HG02610 (cell line): ENCODE results near the gene HSD17B1.
"Not testable (repeated sequence)": the region's sequence is repeated elsewhere in the genome, so short reads cannot be mapped to it uniquely, and the experiment has no call there.

ENCODE experiments used
- ATAC-seq: cut with Tn5 transposase; IDR thresholded peaks from one replicate; pipeline ENCODE4 v1.9.1; 2021; ENCODE audit warnings: mild to moderate bottlenecking, moderate library complexity; ENCODE audit not compliant: unreplicated experiment

The HSD17B1 gene

DNA sequence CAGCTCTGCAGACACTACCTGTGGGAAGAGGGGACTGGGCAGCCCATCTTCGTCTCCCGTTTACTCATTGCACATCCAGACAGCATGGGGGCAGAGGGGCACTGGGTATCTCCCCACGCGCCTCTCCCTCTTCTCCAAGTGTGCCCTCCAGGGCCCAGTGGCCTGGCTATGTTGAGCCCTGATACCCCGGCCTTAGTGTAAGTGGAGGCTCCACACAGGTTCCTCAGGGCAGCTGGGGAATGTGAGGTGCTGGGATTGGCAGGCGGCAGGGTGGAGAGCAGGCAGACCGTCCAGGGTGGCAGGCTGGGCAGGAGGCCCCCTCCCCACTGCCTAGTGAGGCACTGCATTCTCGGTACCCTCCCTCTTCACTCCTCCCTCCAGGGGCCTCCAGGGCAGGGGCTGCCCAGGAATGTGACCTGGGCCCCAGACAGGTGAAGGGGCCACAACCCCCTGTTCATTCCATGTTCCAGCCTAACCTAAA lies 29.9 kb upstream of the HSD17B1 start:
- ATAC-seq = no peak

DNA sequence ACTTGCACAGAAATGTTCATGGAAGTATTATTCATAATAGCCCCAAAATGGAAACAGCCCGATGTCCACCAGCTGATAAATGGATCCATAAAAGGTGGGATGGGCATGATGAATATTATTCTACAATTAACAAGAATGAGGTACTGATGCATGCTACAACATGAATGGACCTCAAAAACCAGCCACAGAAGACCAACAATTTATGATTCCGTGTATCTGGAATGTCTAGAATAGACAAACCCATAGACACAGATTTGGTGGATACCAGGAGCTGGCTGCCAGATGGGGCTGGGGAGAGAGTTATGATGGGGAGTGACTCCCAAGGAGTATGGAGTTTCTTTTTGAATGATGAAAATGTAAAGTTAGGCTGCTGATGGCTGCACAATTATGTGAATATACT lies 27.5 kb upstream of the HSD17B1 start:
- no peak for ATAC-seq

DNA sequence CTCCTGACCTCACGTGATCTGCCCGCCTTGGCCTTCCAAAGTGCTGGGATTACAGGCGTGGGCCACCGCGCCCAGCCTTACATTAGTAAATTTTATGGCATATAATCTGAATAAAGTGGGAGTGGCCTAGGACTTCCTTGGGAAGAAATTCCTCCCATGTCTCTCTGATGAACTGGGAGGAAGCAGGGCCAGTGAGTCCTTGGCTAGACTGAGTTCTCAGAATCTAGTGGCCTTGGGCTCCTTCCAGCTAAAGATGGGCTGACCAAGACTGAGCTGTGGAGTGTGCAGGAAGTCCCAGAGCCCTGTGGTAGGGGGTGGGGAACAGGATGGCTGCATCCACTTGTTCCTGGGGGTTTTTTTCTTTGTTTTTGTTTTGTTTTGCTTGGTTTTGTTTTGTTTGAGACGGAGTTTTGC lies 26.7 kb upstream of the HSD17B1 start:
- ATAC-seq = no peak

DNA sequence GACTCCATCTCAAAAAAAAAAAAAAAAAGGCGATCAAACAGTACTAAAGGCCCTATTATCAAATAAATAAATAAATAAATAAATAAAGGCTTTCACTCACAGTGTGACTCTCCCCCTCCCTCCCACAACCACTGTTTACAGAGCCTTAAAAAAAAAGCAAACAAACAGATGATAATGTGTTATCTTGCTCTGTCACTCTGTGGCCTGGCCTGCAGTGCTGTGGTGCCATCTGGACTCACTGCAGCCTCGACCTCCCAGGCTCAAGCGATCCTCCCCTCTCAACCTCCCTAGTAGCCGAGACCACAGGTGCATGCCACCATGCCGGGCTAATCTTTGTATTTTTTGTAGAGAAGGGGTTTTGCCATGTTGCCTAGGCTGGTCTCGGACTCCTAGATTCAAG lies 24.8 kb upstream of the HSD17B1 start:
- no peak for ATAC-seq

DNA sequence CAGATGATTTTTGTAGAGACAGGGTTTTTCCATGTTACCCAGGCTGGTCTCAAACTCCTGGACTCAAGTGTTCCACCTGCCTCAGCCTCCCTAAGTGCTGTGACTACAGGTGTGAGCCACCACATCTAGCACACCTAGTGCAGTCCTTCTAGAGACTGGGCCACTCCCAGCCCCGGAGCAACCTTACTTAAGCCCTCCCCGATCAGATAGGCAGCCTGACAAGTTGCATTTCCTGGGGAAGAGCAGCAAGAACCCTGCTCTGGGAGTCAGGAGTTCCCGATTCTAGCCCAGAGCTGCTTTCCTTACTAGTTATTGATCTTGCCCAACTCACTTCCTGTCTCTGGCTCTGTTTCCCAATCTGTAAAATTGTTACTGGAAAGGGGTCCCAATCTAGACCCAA lies 23.7 kb upstream of the HSD17B1 start:
- no peak for ATAC-seq

DNA sequence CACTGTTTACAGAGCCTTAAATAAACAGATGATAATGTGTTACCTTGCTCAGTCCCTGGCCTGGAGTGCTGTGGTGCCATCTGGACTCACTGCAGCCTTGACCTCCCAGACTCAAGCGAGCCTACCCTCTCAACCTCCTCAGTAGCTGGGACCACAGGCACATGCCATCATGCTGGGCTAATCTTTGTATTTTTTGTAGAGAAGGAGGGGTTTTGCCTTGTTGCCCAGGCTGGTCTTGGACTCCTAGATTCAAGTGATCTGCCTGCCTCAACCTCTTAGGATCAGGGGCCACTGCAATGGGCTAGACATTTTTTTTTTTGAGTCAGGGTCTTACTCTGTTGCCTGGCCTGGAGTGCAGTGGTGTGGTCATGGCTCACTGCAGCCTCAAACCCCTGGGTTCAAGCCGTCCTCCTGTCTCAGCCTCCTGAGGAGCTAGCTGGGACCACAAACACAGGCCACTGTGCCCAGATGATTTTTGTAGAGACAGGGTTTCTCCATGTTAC lies 21.7 kb upstream of the HSD17B1 start:
- no peak for ATAC-seq

DNA sequence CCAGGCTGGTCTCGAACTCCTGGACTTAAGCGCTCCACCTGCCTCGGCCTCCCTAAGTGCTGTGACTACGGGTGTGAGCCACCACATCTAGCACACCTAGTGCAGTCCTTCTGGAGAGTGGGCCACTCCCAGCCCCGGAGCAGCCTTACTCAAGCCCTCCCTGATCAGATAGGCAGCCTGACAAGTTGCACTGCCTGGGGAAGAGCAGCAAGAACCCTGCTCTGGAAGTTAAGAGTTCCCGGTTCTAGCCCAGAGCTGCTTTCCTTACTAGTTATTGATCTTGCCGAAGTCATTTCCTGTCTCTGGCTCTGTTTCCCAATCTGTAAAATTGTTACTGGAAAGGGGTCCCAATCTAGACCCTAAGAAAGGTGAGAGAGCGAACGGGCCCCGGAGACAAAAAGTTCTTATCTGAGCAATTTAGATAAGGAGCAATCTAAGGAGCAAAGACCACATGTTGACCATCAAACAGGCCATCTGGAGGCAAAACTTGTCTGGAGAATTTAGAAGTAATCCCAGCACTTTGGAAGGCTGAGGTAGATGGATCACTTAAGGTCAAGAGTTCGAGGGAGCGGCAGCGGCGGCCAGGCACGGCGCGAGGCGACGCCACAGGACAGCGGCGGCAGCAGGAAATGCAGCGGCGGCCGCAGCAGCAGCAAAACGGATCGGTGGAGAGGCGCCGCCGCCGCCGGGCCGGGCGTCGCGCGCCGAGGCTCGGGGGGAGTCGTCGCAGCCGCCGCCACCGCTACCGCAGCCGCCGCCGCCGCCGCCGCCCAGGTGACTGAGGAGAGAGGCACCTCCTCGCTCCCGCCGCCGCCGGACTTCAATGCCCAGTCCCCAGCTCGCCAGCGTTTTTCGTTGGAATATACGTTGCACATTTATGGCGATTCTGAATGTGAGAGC lies 21.0 kb upstream of the HSD17B1 start:
- ATAC-seq = no peak

DNA sequence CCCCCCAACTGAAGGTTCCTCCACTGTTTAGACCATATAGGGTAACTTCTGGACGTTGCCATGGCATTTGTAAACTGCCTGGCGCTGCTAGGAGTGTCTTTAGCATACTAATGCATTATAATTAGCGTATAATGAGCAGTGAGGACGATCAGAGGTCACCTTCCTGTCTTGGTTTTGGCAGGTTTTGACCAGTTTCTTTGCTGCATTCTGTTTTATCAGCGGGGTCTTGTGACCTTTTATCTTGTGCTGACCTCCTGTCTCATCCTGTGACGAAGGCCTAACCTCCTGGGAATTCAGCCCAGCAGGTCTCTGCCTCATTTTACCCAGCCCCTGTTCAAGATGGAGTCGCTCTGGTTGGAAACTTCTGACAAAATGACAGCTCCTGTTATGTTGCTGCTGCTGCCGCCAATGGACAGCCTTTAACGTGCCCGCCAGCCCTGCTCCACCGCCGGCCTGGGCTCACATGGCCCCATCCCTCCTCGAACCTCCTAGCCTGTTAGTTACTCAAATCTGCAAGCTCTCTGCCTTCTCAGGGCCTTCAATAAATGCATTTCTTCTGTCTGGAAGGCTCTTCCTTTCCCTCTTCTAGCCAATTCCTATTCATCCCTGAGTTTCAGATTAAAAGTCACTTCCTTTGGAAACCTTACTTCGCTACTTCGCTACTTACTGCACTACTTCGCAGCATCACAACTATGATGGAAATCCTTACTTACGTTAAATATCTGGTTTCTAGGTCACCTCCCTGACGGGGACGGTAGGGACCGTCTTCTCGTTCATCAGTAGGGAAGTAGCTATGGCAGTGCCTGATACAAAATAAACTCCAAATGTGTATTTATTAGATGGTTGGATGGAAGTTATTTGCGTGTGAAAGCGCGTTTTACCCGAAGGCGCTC lies 17.3 kb upstream of the HSD17B1 start:
- no peak for ATAC-seq

DNA sequence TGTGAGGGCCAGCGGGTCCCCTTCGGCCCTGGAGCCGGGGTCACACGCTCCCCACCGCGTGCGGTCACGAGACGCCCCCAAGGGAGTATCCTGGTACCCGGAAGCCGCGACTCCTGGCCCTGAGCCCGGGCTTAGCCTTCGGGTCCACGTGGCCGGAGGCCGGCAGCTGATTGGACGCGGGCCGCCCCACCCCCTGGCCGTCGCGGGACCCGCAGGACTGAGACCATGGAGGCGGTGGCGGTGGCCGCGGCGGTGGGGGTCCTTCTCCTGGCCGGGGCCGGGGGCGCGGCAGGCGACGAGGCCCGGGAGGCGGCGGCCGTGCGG lies 16.7 kb upstream of the HSD17B1 start, which contains the start of gene NAGLU:
Gene NAGLU, plus strand, starts transcription at position 194 of the 324 bp plus-strand sequence. Its CDS starts 32 bp downstream, at position 226.
- ATAC-seq = peak; percentile 80

DNA sequence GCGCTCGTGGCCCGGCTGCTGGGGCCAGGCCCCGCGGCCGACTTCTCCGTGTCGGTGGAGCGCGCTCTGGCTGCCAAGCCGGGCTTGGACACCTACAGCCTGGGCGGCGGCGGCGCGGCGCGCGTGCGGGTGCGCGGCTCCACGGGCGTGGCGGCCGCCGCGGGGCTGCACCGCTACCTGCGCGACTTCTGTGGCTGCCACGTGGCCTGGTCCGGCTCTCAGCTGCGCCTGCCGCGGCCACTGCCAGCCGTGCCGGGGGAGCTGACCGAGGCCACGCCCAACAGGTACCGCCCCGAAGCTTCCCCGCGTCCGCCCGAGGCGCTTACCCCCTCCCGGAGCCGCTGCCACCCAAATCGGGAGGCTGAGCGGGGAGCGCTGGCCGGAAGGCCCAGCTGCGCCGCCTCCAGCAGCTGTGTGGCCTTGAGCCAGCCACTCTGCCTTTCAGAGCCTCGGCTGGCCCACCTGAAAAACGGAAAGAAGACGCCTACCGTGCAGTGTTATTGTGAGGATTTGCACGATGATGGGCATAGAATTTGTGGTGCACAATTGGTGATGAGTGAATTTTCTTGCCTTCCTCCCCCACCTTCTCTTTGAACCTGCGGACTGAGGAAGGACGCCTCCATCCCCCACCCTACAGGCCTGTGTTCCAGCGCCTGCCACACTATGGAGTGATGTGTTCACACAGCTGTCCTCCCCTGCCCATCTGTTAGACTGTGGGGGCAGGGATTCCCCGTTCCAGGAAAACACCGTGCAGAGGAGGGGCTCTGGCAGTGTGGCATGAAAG lies 16.2 kb upstream of the HSD17B1 start:
- peak; percentile 64 for ATAC-seq

DNA sequence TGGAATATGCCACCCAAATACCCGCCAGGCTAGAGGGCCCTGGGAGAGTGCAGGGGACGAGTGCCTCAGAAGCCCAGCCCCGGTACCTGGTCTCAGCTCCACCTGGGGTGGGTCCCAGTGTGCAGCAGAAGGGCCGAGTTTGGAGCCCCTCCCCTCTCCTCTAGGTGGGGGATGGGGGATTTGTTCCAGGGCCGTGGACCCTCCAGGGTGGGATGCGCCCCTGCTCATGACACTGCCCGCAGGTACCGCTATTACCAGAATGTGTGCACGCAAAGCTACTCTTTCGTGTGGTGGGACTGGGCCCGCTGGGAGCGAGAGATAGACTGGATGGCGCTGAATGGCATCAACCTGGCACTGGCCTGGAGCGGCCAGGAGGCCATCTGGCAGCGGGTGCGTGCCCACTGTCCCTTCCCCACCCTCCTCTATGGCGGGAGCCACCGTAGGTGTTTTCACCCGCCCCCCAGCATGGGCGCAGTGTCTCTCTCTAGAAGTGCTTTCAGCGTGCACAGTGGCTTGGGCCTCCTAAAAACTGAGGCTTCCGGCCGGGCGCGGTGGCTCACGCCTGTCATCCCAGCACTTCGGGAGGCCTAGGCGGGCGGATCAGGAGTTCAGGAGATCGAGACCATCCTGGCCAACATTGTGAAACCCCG lies 15.4 kb upstream of the HSD17B1 start:
- ATAC-seq = no peak

DNA sequence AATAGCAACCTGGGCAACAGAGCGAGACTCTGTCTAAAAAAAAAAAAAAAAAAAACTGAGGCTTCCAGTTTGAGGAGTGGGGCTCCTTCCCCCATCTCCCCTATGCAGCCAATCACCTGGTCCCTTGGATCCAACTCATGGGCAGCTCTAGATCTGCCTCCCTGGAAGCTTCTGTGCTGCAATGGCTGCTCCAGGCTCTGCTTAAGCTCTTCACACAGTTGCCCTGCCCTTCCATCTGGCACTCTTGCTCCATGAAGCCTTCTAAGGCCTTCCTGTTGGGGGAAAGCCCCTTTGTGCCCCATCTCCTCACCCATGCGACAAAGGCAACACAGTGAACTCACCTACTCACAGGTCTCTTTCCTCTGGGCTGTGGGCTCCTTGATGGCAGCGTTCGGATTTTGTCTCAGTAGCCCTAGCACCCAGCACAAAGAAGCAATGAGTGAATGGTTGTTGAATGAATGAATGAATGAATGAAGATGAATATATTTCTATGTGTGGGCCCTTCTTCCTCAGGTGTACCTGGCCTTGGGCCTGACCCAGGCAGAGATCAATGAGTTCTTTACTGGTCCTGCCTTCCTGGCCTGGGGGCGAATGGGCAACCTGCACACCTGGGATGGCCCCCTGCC lies 14.8 kb upstream of the HSD17B1 start:
- no peak for ATAC-seq

DNA sequence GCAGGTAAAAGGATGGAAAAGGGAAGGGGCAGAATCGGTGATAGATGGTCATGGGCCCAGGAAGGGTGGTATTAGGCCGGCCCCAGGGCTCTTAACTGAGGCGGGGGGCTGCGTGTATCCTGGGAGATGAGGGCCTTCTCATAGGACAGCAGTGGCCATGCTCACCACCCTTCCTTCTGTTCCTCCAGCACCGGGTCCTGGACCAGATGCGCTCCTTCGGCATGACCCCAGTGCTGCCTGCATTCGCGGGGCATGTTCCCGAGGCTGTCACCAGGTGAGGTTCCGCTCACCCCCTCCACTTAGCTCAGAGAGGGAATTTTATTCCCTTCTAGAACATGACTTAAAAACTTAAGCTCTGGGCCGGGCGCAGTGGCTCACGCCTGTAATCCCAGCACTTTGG lies 14.2 kb upstream of the HSD17B1 start:
- ATAC-seq = no peak

DNA sequence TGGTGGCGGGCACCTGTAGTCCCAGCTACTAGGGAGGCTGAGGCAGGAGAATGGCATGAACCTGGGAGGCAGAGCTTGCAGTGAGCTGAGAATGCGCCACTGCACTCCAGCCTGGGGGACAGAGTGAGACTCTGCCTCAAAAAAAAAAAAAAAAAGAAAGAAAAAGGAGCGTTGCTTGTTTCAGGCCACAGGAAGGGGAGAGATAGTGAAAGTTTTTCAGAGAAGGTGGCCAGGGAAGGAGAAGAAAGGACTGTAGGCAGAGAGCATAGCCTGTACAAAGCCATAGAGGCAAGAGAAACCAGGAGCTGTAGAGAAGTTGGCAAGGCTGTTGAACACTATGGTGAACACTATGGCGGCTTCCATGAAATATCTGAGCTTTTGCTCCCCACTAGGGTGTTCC lies 12.2 kb upstream of the HSD17B1 start:
- ATAC-seq = not testable (repeated sequence)

DNA sequence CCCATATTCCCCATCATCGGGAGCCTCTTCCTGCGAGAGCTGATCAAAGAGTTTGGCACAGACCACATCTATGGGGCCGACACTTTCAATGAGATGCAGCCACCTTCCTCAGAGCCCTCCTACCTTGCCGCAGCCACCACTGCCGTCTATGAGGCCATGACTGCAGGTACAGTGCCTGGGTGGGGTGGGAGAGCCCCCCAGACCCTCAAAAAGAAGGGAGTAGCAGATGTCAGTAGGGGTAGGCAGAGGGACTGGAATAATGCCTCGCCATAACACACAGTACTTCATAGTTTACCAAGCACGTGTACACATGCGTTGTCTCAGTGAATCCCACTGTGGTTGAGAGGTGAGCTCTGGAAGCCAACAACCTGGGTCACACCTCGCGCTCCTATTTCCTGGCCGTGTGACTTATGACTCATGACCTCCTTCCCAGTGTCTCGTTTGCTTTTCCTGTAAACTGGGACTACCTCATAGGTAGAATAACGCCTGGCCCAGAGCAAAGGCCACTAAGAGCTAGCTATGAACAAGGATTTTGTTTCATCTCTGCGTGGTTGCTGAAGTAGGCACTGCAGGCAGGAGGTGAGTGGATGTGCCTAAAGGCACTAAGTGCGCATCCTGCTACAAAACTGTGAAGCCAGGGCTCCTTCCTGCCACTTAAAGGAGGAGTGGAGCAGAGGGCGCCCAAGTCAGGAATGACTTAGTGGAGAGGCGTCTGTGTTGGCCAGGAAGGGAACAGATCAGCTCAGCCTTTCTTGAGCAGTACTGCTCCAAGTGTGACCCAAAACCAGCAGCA lies 11.5 kb upstream of the HSD17B1 start:
- no peak for ATAC-seq

DNA sequence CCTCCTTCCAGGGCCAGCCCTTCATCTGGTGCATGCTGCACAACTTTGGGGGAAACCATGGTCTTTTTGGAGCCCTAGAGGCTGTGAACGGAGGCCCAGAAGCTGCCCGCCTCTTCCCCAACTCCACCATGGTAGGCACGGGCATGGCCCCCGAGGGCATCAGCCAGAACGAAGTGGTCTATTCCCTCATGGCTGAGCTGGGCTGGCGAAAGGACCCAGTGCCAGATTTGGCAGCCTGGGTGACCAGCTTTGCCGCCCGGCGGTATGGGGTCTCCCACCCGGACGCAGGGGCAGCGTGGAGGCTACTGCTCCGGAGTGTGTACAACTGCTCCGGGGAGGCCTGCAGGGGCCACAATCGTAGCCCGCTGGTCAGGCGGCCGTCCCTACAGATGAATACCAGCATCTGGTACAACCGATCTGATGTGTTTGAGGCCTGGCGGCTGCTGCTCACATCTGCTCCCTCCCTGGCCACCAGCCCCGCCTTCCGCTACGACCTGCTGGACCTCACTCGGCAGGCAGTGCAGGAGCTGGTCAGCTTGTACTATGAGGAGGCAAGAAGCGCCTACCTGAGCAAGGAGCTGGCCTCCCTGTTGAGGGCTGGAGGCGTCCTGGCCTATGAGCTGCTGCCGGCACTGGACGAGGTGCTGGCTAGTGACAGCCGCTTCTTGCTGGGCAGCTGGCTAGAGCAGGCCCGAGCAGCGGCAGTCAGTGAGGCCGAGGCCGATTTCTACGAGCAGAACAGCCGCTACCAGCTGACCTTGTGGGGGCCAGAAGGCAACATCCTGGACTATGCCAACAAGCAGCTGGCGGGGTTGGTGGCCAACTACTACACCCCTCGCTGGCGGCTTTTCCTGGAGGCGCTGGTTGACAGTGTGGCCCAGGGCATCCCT lies 9.3 kb upstream of the HSD17B1 start:
- ATAC-seq = no peak

DNA sequence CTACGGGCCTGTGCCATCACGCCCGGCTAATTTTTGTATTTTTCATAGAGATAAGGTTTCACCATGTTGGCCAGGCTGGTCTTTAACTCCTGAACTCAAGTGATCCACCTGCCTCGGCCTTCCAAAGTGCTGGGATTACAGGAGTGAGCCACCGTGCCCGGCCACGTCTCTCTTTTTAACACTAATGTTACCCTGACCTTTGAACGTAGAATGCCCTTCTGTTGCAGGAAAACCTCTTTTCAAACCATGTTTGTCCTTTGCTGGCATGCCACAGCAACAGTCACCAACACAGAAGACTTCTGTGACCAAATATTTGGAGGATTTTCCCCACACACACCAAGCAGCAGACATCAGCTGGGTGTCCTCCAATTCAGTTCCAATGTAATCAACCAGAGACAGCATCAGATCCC lies 7.8 kb upstream of the HSD17B1 start:
- no peak for ATAC-seq
